Endothelial cell of umbilical vein (primary cell): ENCODE measurements around the gene DGKD. TPM values are rescaled to one million over a fixed set of nuclear protein-coding genes. Genes with fewer than 3 reads are reported as not detected.

Experiments used
- BruUV-seq: library from RNA; stranded (reverse); fragments of 400-500 nt; replicated peaks from 2 replicates; lab custom pipeline; 2021; lab: Mats Ljungman, UMichigan
- CTCF ChIA-PET: fragments of 300-600, 350-600 bp; sonication (Branson Sonifier 250); formaldehyde crosslinking; loops from one replicate; lab custom pipeline; 2021; ENCODE audit warnings: antibody characterized with exemption, inconsistent platforms; lab: Charles Lee
- POLR2A ChIA-PET: fragments of 300-600, 350-600 bp; sonication (Branson Sonifier 250); formaldehyde crosslinking; loops from one replicate; lab custom pipeline; 2021; ENCODE audit warnings: antibody characterized with exemption, inconsistent platforms; lab: Charles Lee
- DNase-seq: peaks from one replicate; pipeline ENCODE4 v3.0.0-alpha.2; 2011; ENCODE audit warnings: low read depth, low spot score
- FAIRE-seq: peaks from 2 replicates; lab custom pipeline; 2011; peaks lifted over from hg19 to GRCh38; lab: Jason Lieb, UNC
- H2AFZ ChIP-seq: 2 replicates; pipeline ENCODE4 v1.6.0; 2012; ENCODE audit warnings: low read depth, low read length, control low read depth, inconsistent platforms
- H3K27ac ChIP-seq: 2 replicates; pipeline ENCODE4 v1.5.1; 2011; ENCODE audit warnings: low read depth, mild to moderate bottlenecking, control low read depth, low read length, moderate library complexity; ENCODE audit not compliant: insufficient read depth
- H3K27me3 ChIP-seq, 2 experiments: 2 replicates each; pipeline versions ENCODE4 v1.6.0 to v1.6.1; 2011; ENCODE audit warnings: low read length in 2 of 2, mixed read lengths in 1 of 2; ENCODE audit not compliant: control insufficient read depth in 2 of 2, insufficient read depth in 2 of 2
- H3K36me3 ChIP-seq, 2 experiments: 2 replicates in 1 of 2; 3 replicates in 1 of 2; pipeline ENCODE4 v1.5.1; 2011; ENCODE audit warnings: low read length in 2 of 2, mild to moderate bottlenecking in 1 of 2, moderate library complexity in 1 of 2; ENCODE audit not compliant: control insufficient read depth in 2 of 2, insufficient read depth in 2 of 2; ENCODE audit errors: extremely low read depth in 1 of 2
- H3K4me1 ChIP-seq: 3 replicates; pipeline ENCODE4 v1.5.1; 2011; ENCODE audit warnings: mild to moderate bottlenecking, low read length; ENCODE audit not compliant: control insufficient read depth, insufficient read depth; ENCODE audit errors: extremely low read depth
- H3K4me2 ChIP-seq: 2 replicates; pipeline ENCODE4 v1.6.1; 2011; ENCODE audit warnings: low read length, control low read depth, mixed read lengths; ENCODE audit not compliant: insufficient read depth
- H3K4me3 ChIP-seq, 3 experiments: fragments of 200-600 bp in 1 of 3; sonication (generic), shearing (Covaris generic) in 1 of 3; replicated peaks in 1 of 3; 2 replicates each; pipeline ENCODE4 v1.5.1; 2011 to 2016; ENCODE audit warnings: control low read depth in 3 of 3, low read length in 3 of 3, mild to moderate bottlenecking in 2 of 3, inconsistent platforms in 1 of 3, low read depth in 1 of 3, moderate library complexity in 1 of 3; ENCODE audit not compliant: insufficient read depth in 1 of 3
- H3K79me2 ChIP-seq: 2 replicates; pipeline ENCODE4 v1.6.0; 2012; ENCODE audit warnings: low read length, inconsistent platforms; ENCODE audit not compliant: control insufficient read depth, insufficient read depth
- H3K9ac ChIP-seq: replicated peaks from 2 replicates; pipeline ENCODE3; 2011; ENCODE audit warnings: low read length, control low read depth; ENCODE audit not compliant: insufficient read depth; ENCODE audit errors: extremely low read depth
- H3K9me1 ChIP-seq: replicated peaks from 3 replicates; pipeline ENCODE4 v1.6.0; 2011; ENCODE audit warnings: mild to moderate bottlenecking, low read length; ENCODE audit not compliant: control insufficient read depth, insufficient read depth; ENCODE audit errors: extremely low read depth
- H3K9me3 ChIP-seq: replicated peaks from 2 replicates; pipeline ENCODE4 v1.5.1; 2012; ENCODE audit warnings: low read length, inconsistent platforms; ENCODE audit not compliant: control insufficient read depth, insufficient read depth
- H4K20me1 ChIP-seq: replicated peaks from 2 replicates; pipeline ENCODE3; 2011; ENCODE audit warnings: mild to moderate bottlenecking, low read length; ENCODE audit not compliant: control insufficient read depth, insufficient read depth; ENCODE audit errors: extremely low read depth
- EZH2 ChIP-seq: IDR thresholded peaks from 2 replicates; pipeline ENCODE4 v1.6.1; 2012; ENCODE audit warnings: borderline replicate concordance, low read depth, mild to moderate bottlenecking, moderate library complexity, low read length, inconsistent platforms; ENCODE audit not compliant: severe bottlenecking
- FOS ChIP-seq: IDR thresholded peaks from 2 replicates; pipeline ENCODE4 v1.6.1; 2011; ENCODE audit warnings: mild to moderate bottlenecking, low read length, moderate library complexity, borderline replicate concordance; ENCODE audit not compliant: insufficient read depth
- GATA2 ChIP-seq: IDR thresholded peaks from 2 replicates; pipeline ENCODE4 v1.7.0; 2011; ENCODE audit warnings: low read depth, mild to moderate bottlenecking, moderate library complexity, mixed read lengths, low read length; ENCODE audit not compliant: insufficient read length, insufficient read depth
- JUN ChIP-seq: IDR thresholded peaks from 2 replicates; pipeline ENCODE4 v1.6.1; 2011; ENCODE audit warnings: borderline replicate concordance, low read depth; ENCODE audit not compliant: insufficient read length, insufficient read depth
- MYC ChIP-seq: IDR thresholded peaks from one replicate; pipeline ENCODE4 v1.6.1; 2011; ENCODE audit warnings: mild to moderate bottlenecking, low read depth, low read length
- POLR2A ChIP-seq: IDR thresholded peaks from 2 replicates; pipeline ENCODE4 v1.6.1; 2012; ENCODE audit warnings: low read depth, mild to moderate bottlenecking, control low read depth, low read length
- POLR2AphosphoS5 ChIP-seq: IDR thresholded peaks from 2 replicates; pipeline ENCODE4 v1.6.1; 2012; ENCODE audit warnings: low read depth, mild to moderate bottlenecking, control low read depth, low read length, moderate library complexity; ENCODE audit not compliant: insufficient read depth
- dilution Hi-C: fragments of 300-500 bp; cut with MboI; formaldehyde crosslinking; loops from one replicate; pipeline ENCODE4 v1.15.0; 2019; ENCODE audit warnings: low sequenced_read_pairs; ENCODE audit not compliant: extremely low pct_ligation_motif_present
- intact Hi-C: fragments of 100-400 bp; cut with micrococcal nuclease; formaldehyde crosslinking; loops from one replicate; pipeline ENCODE4 v1.10.0; 2022
- polyA plus RNA-seq, 4 experiments: library from polyadenylated mRNA; depleted of rRNA in 3 of 4; stranded (reverse) in 3 of 4; unstranded in 1 of 4; fragments of >200 nt; gene quantifications; 2 replicates each; pipeline versions ENCODE4 v1.2.1 to v1.2.3, GENCODE V29; 2011 to 2012; ENCODE audit warnings: missing spikeins in 1 of 4
- total RNA-seq: library from RNA; stranded (reverse); gene quantifications from 2 replicates; pipeline ENCODE4 v1.2.3, GENCODE V29; 2021
- TF ChIP-seq, protein P1 (sequence below), 2 donors: IDR thresholded peaks; 1 replicate in 1 of 2; 2 replicates in 1 of 2; pipeline ENCODE4 v1.5.1; 2011; ENCODE audit warnings: low read length in 2 of 2, mild to moderate bottlenecking in 2 of 2, moderate library complexity in 2 of 2, control low read depth in 1 of 2, inconsistent platforms in 1 of 2, low read depth in 1 of 2; ENCODE audit not compliant: insufficient read depth in 1 of 2; ENCODE audit errors: extremely low read depth in 1 of 2
- TF ChIP-seq, protein P2 (sequence below): IDR thresholded peaks from 2 replicates; pipeline ENCODE4 v1.6.1; 2011; ENCODE audit not compliant: insufficient read depth, insufficient read length

Gene DGKD
- total and polyA plus RNA-seq, 2 donors (not counting 3 experiments of a cell fraction or from before 2014, with no cell fraction given): 10.8 to 36.6 TPM

DNA sequence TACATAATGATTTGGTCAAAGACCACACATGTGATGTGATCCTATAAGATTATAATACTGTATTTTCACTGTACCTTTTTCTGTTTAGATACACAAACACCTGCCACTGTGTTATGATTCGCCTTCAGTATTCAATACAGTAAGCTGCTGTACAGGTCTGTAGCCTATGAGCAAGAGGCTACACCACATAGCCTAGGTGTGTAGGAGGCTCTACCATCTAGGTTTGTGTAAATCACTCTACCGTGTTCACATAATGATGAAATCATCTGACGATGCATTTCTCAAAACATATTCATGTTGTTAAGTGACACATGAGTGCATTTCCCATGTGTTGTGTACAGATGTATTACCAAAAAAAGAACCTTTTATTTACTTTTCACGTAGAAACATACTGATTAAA, 137.8 kb downstream of the DGKD start:
- no peak overlapping the region for H3K9ac ChIP-seq
- H3K4me1 ChIP-seq: peaks cover 13% of the 10 kb centered on the region
- no peak overlapping the region for H3K27ac ChIP-seq
- H2AFZ ChIP-seq: no peak overlapping the region
- H4K20me1 ChIP-seq: no peaks in the 10 kb centered on the region
- FAIRE-seq: no peak
- H3K79me2 ChIP-seq: no peaks in the 10 kb centered on the region
- DNase-seq: no peak
- H3K9me3 ChIP-seq: no peaks in the 10 kb centered on the region
- peaks cover 0 to 3% of the 10 kb centered on the region in 2 experiments for H3K36me3 ChIP-seq
- TF ChIP-seq JUN (no peak), FOS (no peak), MYC (no peak), POLR2A (no peak), POLR2AphosphoS5 (no peak), GATA2 (no peak), EZH2 (no peak)
- TF ChIP-seq, protein P1, sequence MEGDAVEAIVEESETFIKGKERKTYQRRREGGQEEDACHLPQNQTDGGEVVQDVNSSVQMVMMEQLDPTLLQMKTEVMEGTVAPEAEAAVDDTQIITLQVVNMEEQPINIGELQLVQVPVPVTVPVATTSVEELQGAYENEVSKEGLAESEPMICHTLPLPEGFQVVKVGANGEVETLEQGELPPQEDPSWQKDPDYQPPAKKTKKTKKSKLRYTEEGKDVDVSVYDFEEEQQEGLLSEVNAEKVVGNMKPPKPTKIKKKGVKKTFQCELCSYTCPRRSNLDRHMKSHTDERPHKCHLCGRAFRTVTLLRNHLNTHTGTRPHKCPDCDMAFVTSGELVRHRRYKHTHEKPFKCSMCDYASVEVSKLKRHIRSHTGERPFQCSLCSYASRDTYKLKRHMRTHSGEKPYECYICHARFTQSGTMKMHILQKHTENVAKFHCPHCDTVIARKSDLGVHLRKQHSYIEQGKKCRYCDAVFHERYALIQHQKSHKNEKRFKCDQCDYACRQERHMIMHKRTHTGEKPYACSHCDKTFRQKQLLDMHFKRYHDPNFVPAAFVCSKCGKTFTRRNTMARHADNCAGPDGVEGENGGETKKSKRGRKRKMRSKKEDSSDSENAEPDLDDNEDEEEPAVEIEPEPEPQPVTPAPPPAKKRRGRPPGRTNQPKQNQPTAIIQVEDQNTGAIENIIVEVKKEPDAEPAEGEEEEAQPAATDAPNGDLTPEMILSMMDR (IDR thresholded peaks at IDR 0.05; ENCODE audit: extremely low read depth in 1 of 2, insufficient read depth in 1 of 2, low read depth in 1 of 2, low read length in 2 of 2): no peak
- TF ChIP-seq, protein P2, sequence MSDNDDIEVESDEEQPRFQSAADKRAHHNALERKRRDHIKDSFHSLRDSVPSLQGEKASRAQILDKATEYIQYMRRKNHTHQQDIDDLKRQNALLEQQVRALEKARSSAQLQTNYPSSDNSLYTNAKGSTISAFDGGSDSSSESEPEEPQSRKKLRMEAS: no peak
- BruUV-seq: no TSS peak
- intact Hi-C loops (no loop called here), dilution Hi-C loops (no loop called here)
- POLR2A ChIA-PET: no interaction called here
- CTCF ChIA-PET: no interaction called here
- H3K4me2 ChIP-seq: no peak overlapping the region
- no peaks in the 10 kb centered on the region for H3K9me1 ChIP-seq
- H3K4me3 ChIP-seq: no peak overlapping the region
- H3K27me3 ChIP-seq: no peaks in the 10 kb centered on the region
